A204.1 (cell line): Measurements from ENCODE around the gene DCC.

ENCODE experiments used
- FAIRE-seq: peaks from 2 replicates; lab custom pipeline; 2012; peaks lifted over from hg19 to GRCh38; lab: Jason Lieb, UNC

The DCC gene

DNA sequence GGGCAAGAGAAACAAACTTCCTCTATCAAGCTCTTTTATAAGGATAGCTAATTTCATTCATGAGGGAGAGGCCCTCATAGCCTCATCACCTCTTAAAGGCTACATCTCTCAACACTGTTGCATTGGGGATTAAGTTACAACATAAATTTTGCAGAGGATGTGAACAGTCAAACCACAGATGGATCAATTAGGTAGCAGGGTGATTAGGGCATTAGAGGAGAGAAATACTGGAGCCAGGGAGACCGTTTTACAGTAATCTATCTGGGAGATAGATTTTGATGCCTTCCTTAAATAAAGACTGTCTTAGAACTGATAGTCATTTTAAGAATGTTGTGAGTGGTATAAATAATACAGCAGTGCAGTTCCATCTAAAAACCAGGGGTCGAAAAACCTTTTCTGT is 258.9 kb downstream of the DCC start:
- FAIRE-seq, result no peak

DNA sequence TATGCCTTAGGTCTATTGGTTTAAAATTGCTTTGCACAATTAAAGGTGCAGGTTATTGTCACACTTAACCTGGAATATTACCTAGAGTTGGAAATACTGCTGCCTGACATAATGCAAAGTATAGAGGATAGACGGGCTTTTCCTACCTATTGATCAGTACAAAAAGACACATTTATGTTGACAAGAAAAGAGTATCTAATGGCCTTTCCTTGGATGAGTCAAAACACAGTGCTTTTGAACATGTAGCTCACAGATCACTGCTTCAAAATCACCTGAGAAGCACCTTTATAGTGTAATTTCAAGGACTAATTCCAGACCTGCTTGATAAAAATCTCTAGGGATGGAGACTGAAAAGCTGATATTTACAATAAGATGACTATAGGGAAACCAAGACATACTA is 262.8 kb downstream of the DCC start:
- no peak for FAIRE-seq

- FAIRE-seq, result no peak
Measured at GRCh38 chr18:52605345-52605744, 265.3 kb downstream of the DCC start.

DNA sequence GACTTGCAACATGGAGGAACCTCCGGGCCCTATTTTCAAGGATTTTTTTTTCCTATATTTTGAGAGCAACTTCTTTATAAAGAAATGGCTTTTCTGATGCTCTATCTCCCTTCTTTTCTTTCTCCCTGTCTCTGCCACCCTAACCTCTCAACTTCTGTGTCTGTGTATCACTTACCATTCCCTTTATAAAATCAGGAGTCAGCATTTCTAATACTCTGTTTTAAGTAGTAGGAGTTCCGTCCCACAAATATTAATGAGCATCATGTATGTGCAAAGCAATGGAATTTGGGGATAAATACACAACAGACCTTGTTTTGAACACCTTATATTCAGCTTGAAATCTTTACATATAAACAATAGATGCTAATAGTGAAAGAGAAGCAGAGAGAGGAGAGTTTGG is 268.0 kb downstream of the DCC start:
- no peak for FAIRE-seq

DNA sequence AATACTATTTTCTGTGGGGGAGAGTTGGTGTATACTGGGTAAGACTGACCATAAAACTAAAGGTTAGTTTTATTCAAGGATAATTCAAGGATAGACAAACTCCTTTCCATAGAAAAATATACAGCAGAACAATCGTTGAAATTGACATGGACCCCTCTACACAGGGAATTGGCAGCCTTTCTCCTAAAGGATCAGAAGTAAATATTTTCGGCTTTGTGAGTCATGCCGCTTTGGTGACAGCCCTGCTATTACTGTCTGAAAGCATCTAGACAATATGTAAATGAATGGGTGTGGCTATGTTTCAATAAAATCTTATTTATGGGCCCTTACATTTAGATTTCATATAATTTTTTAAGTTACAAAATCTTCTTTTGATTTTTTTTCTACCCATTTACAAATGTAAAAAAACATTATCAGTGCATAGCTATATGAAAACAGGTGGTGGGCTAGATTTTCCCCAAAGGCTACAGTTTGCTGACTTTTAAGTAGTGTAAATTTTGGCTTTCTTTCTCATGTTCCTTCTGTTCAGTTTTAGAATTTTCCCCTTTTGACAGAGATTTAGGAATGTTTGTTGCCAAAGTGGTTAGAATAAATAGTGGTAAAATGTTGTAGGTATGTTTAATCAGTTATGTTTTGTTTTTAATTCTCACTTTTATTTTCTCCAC is 270.6 kb downstream of the DCC start:
- no peak for FAIRE-seq

- no peak for FAIRE-seq
Measured at GRCh38 chr18:52612406-52612805, 272.4 kb downstream of the DCC start.

GRCh38 chr18:52615321-52615720 is 275.3 kb downstream of the DCC start:
- FAIRE-seq, result no peak

DNA sequence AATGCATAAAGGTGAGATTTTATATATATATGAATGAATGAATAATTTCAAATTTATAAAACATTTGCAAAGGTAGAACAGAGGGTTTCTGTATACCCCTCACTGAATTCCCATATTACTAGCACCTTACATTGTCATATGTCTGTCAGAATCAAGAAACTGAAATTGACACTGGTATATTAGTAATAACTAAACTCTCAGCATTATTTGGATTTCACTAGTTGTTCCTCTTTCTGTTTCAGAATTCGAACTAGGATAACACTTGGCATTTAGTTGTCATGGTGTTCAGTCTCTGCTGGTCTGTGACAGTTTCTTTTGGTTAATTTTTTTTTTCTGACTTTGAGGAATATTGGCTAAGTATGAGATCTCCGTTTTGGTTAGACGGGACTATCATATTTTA is 275.9 kb downstream of the DCC start:
- no peak for FAIRE-seq

DNA sequence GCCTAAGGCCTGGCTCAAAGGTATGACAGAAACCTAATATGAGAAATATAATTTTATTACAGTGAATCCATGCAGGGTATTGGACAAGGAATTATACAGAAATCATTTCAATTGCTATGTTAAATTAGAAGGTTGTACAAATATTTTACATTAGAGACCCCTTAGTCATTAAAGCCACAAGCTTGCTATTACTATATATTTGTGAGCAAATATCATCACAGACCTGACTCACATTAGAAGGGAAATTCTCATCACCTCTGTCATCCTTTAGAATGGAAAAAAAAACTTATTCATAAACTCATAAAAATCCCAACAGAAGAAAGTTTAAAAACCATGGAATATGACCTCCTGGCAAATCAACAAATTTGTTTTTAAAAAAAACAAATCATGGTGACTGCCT is 277.9 kb downstream of the DCC start:
- no peak for FAIRE-seq

DNA sequence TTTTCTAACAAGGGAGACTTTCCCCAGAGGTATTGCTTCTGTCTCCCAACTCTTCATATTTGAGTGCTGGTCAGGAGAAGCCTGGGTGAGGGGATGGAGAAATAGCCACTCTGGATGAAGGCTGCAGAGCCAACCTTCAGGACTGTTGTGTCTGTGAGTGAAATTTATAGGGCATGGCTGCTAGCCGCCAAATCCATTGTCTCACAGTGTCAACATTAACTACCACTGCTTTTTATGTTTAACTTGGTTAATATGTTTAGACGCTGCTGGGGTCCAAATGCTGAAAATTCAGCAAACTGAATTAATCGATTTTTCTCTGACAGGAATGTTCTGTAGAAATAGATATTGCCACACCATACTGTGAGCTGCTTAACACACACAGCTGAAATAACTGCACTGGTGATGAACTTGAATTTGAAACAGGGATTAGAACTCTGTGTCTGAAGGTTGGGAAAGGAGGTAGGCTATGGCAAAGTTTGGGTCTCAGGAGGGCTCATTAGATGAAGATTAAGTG is 281.0 kb downstream of the DCC start:
- FAIRE-seq, result no peak

DNA sequence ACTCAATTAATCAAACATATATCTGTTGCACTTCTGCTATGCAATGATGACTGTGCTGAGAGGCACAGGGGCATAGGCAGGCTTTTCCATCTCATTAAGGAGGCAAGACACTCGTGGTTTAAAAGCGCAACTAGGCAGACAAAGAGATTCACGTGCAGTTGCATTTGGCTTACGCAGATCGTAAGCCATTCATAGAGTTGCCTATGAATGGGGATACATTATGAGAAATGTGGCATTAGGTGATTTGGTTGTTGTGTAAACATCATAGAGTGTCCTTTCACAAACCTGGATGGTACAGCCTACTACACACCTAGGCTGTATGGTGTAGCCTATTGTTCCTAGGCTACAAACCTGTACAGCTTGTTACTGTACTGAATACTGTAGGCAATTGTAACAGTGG is 284.7 kb downstream of the DCC start:
- no peak for FAIRE-seq

- FAIRE-seq, result no peak
Measured at GRCh38 chr18:52636536-52636935, 296.5 kb downstream of the DCC start.

DNA sequence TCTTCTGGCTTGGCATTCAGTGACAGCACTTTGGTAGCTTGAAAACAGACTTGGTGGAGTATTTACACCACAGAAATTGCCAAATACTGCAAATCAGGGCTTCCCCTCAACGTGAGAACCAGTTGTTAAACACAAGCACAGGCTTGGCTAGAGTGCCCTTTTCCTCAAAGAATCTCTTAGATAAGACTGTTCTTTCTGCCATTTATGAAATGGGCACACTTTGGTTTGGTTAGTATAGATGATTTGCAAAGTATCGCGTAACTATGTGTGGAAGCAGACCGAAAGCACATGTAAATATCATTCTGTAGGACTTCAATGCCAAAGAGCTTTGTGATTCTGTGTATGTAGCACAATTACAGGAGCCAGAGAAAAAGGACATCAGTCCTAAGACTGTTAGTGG is 308.2 kb downstream of the DCC start:
- FAIRE-seq, result no peak

DNA sequence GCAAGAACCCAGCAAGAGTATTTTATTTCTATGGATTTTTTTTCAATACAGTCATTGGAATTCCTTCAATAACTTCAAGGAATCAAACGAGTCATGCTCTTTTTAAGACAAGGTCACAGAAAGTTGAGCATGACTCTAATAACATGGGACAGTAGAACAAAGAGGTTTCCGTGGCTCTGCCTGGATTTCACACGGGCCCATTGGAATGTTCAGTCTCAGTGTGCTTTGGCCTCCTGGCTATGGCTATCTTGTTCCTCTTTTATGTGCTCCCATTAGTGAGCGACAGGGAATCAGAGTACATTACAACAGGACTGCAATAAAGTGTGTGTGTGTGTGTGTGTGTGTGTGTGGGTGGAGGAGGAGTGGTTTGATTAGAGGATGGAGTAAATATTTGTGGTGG is 312.4 kb downstream of the DCC start:
- FAIRE-seq, result no peak

DNA sequence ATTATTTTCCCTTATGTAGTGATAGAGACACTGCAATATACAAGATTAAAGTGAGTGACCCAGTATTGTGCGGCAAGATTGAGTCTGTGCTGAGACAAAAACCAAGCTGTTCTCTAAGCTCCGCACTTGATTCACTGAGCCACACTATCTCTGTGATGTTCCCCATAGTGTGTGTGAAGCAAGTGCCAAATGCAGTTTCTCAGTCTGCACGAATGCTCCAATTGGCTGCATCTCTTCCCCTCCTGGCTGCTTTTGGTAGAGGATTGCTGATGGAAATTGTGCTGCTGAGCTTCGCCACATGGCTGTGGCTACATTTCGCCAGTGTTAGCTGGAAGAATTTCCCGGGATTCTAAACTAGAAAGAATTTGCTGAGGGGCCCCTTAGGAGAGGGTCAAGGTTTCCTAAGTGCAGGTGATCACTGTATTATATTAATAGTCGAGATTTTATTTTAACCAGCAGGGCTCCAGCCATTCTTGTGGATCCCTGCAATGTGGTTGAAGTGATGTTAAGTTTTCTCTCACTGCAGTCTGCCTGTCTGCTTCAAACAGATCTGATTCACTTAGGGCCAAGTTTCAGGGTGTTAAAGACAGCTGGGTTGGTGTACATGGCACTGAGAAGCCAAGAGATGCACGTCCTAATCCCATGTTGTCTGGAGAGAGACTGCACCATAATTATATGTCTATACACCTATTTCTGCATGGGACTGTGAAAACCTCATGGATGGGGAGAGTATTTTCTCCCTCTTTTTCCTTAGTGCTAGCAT is 317.2 kb downstream of the DCC start:
- FAIRE-seq, result no peak

- no peak for FAIRE-seq
Measured at GRCh38 chr18:52667463-52668065, 327.6 kb downstream of the DCC start.

DNA sequence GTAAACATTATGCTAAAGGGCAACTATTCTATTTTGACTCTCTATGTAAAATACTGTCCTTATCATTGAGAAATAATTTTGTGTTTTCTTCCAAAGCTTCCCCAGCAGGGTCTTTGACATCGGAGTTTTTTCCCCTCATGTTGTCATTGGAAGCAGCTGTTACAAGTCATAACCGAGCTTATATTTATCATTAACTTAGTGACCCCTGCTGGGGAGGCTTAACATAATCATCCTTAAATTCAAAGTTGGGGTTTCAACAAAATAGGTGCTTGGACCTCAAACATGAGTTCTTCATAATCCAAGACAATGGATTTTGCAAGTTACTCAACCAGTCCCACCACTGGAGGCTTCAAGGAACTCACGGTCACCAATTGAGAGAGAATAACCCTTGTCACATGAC is 330.9 kb downstream of the DCC start:
- no peak for FAIRE-seq

- FAIRE-seq, result no peak
Measured at GRCh38 chr18:52678034-52678433, 338.0 kb downstream of the DCC start.

DNA sequence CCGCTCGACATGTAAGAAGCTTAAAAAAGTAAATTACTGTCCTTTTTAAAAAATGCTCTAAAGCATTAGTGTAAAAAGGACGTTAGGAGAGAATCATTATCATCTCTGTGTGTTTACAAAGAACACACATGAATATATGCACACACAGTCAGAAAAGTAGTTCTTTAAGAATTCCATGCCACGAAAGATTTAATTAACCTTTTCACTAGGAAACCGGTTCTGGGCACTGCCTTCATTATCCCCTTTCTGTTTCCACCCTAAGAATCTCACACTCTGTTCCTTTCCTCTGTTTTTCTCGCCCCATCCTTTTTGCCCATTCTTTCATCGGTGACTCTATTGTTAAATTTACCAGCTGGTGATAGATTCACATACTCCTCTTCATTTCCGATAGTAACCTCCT is 338.6 kb downstream of the DCC start:
- no peak for FAIRE-seq

GRCh38 chr18:52679354-52679753 is 339.4 kb downstream of the DCC start:
- FAIRE-seq, result no peak

GRCh38 chr18:52682260-52682659 is 342.3 kb downstream of the DCC start:
- FAIRE-seq, result no peak

- FAIRE-seq, result no peak
Measured at GRCh38 chr18:52685316-52685715, 345.3 kb downstream of the DCC start.

DNA sequence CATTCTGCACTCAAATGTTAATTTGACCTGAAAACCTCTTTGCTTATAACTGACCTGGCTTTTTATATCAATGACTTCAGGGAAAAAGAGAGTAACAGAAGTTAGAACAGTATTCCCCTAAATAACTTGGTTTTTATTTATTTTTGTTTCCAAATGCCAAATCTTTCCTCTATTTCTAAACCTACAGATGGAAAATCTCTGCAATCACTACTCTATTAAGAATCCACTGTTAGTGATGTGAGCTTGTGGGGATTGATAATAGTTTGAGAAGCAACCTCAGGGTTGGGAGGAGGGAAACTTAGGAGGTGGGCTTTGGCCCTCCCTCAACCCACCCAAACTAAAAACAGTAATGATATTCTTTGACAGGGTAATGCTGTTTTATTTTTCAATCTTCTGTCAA is 351.8 kb downstream of the DCC start:
- FAIRE-seq, result no peak

GRCh38 chr18:52694804-52695203 is 354.8 kb downstream of the DCC start:
- FAIRE-seq, result no peak
